Measurements from ENCODE around the gene SPINT3.

Gene SPINT3, protein sequence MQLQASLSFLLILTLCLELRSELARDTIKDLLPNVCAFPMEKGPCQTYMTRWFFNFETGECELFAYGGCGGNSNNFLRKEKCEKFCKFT

GRCh38 chr20:45515147-45515913 lies at the start of gene SPINT3:
SPINT3 (minus strand) TSS chr20:45515622; CDS start chr20:45515608, 14 bp downstream.
- no peak for DNase-seq

GRCh38 chr20:45564760-45565276 lies 49.4 kb upstream of the SPINT3 start:
- DNase-seq, result no peak

DNA sequence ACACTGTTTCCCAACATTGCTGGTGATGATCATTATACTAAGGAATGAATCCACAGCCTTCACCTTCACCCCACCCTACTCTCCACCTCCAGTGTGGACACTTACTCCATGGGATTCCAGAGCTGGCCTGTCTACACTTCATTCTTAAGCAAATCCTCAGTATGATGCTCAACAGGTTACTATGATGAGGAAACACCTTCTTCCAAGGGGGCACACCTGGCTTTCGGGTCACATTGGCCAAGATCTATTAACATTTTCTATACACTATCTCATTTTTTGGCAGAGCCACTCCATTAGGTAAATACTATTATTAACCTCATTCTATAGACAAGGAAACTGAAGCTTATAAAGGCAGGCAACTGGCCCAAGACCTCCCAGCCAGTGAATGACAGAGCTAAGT lies 39.8 kb upstream of the SPINT3 start:
- no peak for DNase-seq

DNA sequence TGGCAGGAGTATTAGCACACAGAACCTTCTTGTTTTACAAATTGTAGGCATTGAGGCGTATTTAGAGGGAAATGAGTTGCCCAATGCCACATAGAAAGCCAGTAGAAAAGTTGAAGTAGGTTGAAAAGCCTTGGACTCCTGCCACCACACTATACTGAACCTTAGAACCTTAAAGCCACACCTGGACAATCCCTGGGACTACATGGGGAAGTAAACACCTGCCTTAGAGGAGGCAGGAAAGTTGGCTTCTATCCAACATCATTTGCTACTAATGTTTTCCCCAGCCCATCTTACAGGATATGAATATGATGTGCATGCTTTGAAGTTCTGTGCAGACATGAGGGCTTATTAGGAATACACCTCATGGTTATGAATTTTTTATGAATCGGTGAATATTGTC lies 37.0 kb upstream of the SPINT3 start:
- DNase-seq, result no peak

DNA sequence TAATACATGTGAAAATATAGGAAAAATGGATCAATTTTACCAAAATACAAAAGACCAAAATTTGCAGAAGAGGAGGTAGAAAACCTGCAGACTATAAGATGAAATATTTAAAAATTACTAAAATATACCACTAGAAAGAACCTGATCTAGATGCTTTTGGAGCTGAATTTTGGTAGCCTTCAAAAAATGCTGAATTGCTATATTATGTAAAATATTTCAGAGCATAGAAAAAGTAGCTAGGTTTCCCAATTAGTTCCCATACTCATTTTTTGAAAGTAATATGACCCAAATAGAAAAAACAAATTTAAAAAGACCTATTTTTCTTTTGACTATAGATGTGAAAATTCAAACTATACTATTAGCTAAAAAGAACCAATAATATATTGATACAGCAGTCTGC lies 35.3 kb upstream of the SPINT3 start:
- DNase-seq, result no peak

GRCh38 chr20:45548410-45548809 lies 33.0 kb upstream of the SPINT3 start:
- DNase-seq, result no peak

DNA sequence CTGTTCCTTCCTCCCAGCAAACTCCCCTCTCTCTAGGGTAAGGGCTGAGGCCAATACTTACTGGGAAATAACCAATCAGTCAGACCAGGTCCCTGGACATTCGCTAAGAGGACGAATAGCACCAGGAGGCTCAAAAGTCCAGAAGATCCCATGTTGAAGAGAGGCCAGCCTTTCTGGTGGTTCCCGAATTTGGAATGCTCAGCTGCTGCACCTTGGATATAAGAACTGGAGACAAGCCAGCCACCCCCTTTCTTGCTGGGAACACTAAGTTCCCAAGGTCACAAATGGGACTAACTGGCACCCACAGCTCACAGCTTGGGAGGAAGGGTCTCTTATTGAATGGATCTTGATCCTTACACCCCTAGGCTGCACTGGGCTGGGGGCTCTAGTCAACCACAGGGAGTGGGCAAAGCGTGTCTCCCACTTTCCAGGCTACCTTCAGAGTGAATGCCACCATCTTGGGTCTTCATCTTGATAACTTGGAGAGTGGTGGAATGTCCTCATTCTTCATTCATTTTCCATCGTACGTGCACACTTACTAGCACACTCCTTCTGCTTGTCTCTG lies 31.9 kb upstream of the SPINT3 start, which contains the start of gene EPPIN:
TSS of gene EPPIN (minus strand) at position 196 of the 565 bp plus-strand sequence. CDS start at position 152, 44 bp downstream.
- no peak for DNase-seq

GRCh38 chr20:45545754-45546453 lies 30.5 kb upstream of the SPINT3 start:
- no peak for DNase-seq

DNA sequence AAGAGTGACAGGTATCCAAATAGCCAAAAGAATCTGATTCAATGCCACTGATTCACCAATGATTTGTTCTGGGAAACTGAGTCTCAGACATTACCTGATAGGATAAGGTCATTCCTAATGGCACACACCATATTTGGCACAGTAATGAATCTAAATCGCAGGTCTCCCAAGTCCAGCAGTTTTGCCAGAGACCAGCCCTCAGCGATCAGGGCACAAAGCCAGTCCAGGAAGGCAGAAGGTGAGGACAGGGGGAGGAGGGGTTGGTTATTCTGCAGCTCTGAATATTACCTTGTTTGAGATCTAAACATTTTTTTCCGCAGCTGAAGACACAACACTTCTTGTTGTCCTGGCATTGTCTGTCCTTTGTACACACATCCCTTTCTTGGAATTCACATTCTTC lies 29.9 kb upstream of the SPINT3 start:
- DNase-seq, result no peak

GRCh38 chr20:45539382-45539781 lies 24.0 kb upstream of the SPINT3 start, which contains the start of gene WFDC6:
WFDC6 (minus strand) TSS chr20:45539482; CDS start chr20:45539407, 75 bp downstream.
- no peak for DNase-seq

- DNase-seq, result no peak
Measured at GRCh38 chr20:45538209-45538799, 22.9 kb upstream of the SPINT3 start.

DNA sequence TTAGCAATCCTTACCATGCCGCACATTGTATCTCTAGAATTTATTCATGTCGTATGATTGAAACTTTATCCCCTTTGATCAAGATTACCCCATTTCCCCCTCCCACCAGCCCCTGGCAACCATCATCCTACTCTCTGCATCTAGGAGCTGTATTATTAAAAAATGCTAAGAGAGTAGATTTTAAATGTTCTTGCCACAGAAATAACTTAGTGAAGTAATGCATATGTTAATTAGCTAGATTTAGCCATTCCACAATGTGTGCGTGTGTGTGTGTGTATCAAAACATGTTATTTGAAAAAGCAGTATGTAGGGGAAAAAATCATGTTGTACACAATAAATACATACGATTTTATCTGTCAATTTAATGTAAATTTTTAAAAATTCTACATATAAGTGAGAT lies 11.9 kb upstream of the SPINT3 start:
- no peak for DNase-seq

GRCh38 chr20:45523821-45524220 lies 8.4 kb upstream of the SPINT3 start:
- no peak for DNase-seq

DNA sequence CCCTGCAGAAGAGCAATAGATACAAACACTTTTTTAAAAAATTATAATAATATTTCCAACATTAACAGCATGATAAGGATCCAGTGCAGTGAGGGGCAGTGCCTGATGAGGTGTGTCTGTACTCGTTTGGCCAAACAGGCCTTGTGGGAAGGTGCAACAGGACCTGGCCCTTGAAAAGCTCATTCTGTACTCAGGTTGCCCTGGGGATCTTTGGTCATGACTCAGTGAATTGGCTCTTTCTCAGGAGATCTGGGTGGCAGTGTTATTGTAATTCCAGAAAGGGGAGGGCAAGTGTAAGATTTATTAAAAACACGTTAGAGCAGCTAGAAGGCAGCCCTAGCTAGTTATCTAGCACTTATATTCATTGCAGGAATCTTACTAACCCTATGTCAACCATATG lies 2.9 kb upstream of the SPINT3 start:
- DNase-seq, result no peak

- no peak for DNase-seq
Measured at GRCh38 chr20:45510242-45510862, 5.1 kb downstream of the SPINT3 start.

DNA sequence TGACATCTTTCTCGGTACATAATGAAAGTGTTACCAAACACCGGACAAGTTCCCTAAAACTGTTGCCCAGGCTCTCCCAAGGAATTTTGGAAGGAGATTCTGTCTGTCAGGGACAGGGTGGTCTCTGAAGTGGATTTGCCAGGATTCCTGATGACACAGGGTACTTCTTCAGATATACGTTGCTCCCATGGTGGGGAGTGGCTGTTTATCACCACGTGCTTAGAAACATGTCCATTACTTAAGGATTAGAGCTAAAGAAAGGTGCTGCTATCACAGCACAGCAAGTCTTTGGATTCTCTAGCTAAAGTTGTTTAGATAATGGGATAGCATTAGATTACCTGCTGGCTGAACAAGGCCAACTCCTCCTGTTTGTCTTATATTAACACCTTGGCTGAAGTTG lies 6.3 kb downstream of the SPINT3 start:
- no peak for DNase-seq

GRCh38 chr20:45508068-45508886 lies 7.1 kb downstream of the SPINT3 start:
- DNase-seq, result no peak

GRCh38 chr20:45507011-45507820 lies 8.2 kb downstream of the SPINT3 start:
- no peak for DNase-seq

DNA sequence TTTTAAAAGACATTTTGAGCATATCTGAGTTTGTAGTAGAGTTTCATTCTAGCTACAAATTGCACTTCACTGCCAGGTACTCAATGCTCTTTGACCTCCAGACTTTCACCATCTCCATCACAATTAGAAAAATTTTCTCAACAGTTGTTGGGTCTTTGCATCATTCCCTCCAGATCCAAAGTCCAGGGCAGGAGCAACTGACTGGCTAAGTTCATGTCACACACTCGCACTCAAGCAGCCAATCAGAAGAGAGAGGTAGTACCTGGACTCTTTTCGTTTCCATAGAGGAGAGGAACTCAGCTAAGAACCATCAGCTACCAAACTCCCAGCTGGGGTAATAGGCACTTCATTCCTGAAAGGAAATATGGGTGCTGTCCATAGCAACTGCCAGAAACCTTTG lies 9.0 kb downstream of the SPINT3 start:
- no peak for DNase-seq

GRCh38 chr20:45503403-45503802 lies 12.0 kb downstream of the SPINT3 start:
- DNase-seq, result no peak

DNA sequence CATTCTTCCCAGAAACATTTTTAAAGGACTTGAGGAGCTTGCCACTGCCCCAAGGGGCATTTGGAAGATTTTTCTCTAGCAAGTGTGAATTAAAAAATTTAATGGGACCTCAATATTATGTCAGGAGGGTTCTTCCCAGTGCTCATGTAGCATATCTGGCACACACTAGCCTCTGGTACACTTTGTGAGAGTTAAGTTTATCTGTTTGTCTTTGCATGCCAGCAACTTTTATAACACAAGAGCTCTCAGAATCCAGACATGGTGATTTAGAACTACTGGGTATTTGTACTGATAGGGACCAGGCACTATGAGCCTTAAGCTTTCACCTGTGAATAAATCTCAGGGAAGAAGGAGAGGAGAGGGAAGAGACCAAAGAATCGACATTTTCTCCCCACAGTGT lies 12.9 kb downstream of the SPINT3 start:
- DNase-seq, result no peak

All from stimulated activated CD4-positive, alpha-beta T cell treated with anti-CD3 and anti-CD28 coated beads, Interleukin-4, amount 100 ng/mL, for 4 hours (primary cell).